HepG2 (cell line): Measurements from ENCODE around the gene RAD23A. TPM values are rescaled to one million over a fixed set of nuclear protein-coding genes. Genes with fewer than 3 reads are reported as not detected.

ENCODE experiments used
- ATF5 ChIP-seq: sonication (generic); formaldehyde crosslinking; IDR thresholded peaks from 2 replicates; pipeline ENCODE4 v1.4.0; 2020; ENCODE audit warnings: mild to moderate bottlenecking, low read depth, missing genetic modification reagents
- CHD4 ChIP-seq: fragments of 200-600 bp; sonication (generic); IDR thresholded peaks from 2 replicates; pipeline ENCODE4 v1.7.0; 2017; ENCODE audit warnings: mild to moderate bottlenecking, low read length, borderline replicate concordance
- EEA1 ChIP-seq: sonication (generic); formaldehyde crosslinking; IDR thresholded peaks from 2 replicates; pipeline ENCODE4 v1.5.1; 2020; ENCODE audit warnings: mild to moderate bottlenecking, missing genetic modification reagents, borderline replicate concordance
- EP300 ChIP-seq, 3 experiments: sonication (generic) in 1 of 3; formaldehyde crosslinking in 1 of 3; IDR thresholded peaks; 2 replicates each; pipeline versions ENCODE4 v1.5.1 to v1.6.1; 2011 to 2020; ENCODE audit warnings: low read depth in 2 of 3, low read length in 2 of 3, borderline replicate concordance in 1 of 3, improper control_type of control experiment in 1 of 3, mild to moderate bottlenecking in 1 of 3, missing genetic modification reagents in 1 of 3, moderate library complexity in 1 of 3
- KDM2A ChIP-seq: sonication (generic); formaldehyde crosslinking; IDR thresholded peaks from 2 replicates; pipeline ENCODE4 v1.4.0; 2020; ENCODE audit warnings: low read depth, missing genetic modification reagents, borderline replicate concordance
- MTA3 ChIP-seq: sonication (generic); formaldehyde crosslinking; IDR thresholded peaks from 2 replicates; pipeline ENCODE4 v1.4.0; 2020; ENCODE audit warnings: missing genetic modification reagents
- PHB2 ChIP-seq: fragments of 450-650 bp; IDR thresholded peaks from 2 replicates; pipeline ENCODE4 v1.6.1; 2018; ENCODE audit not compliant: partially characterized antibody
- SOX6 ChIP-seq, 2 experiments: fragments of 450-650 bp in 1 of 2; sonication (generic) in 1 of 2; formaldehyde crosslinking in 1 of 2; IDR thresholded peaks; 2 replicates each; pipeline versions ENCODE4 v1.4.0 to v1.6.1; 2017 to 2020; ENCODE audit warnings: antibody characterized with exemption in 1 of 2, mild to moderate bottlenecking in 1 of 2, missing genetic modification reagents in 1 of 2
- ZMYM3 ChIP-seq: sonication (generic); formaldehyde crosslinking; IDR thresholded peaks from 2 replicates; pipeline ENCODE4 v1.5.1; 2020; ENCODE audit warnings: mild to moderate bottlenecking, missing genetic modification reagents
- ZNF253 ChIP-seq: sonication (generic); formaldehyde crosslinking; IDR thresholded peaks from 2 replicates; pipeline ENCODE4 v1.8.0; 2022; ENCODE audit warnings: mild to moderate bottlenecking, missing genetic modification reagents, borderline replicate concordance
- ZNF589 ChIP-seq: sonication (generic); formaldehyde crosslinking; conservative IDR thresholded peaks from 2 replicates; pipeline ENCODE4 v1.8.0; 2022; ENCODE audit warnings: mild to moderate bottlenecking, moderate library complexity, missing genetic modification reagents
- ZNF646 ChIP-seq: sonication (generic); formaldehyde crosslinking; IDR thresholded peaks from 2 replicates; pipeline ENCODE4 v1.9.0; 2021; ENCODE audit warnings: mild to moderate bottlenecking, missing genetic modification reagents
- ZNF775 ChIP-seq: sonication (generic); formaldehyde crosslinking; IDR thresholded peaks from 2 replicates; pipeline ENCODE4 v1.4.0; 2020; ENCODE audit warnings: missing genetic modification reagents, mild to moderate bottlenecking, moderate library complexity, borderline replicate concordance
- ZNF83 ChIP-seq: sonication (generic); formaldehyde crosslinking; IDR thresholded peaks from 2 replicates; pipeline ENCODE4 v1.4.0; 2020; ENCODE audit warnings: missing genetic modification reagents, mild to moderate bottlenecking, borderline replicate concordance
- polyA plus RNA-seq, 8 experiments: library from polyadenylated mRNA; depleted of rRNA in 3 of 8; stranded (reverse) in 7 of 8; unstranded in 1 of 8; fragments of >200 nt; fragmentation: Illumina TruSeq in 4 of 8; extraction: Trizol in 4 of 8; gene quantifications; 2 replicates each; pipeline versions ENCODE4 v1.2.1 to v1.2.3, GENCODE V29; 2011 to 2016; ENCODE audit warnings: low read depth in 4 of 8, missing spikeins in 1 of 8, mixed read lengths in 1 of 8; ENCODE audit not compliant: insufficient read depth in 1 of 8
- total RNA-seq, 5 experiments: library from RNA; depleted of rRNA; stranded (reverse); fragments of >200 nt; fragmentation: Illumina TruSeq; extraction: Trizol; gene quantifications; 2 replicates each; pipeline ENCODE4 v1.2.3, GENCODE V29; 2016; ENCODE audit warnings: low read depth in 1 of 5
- TF ChIP-seq, protein P1 (sequence below): fragments of 450-650 bp; IDR thresholded peaks from 2 replicates; pipeline ENCODE4 v1.6.1; 2016
- TF ChIP-seq, protein P2 (sequence below): sonication (generic); formaldehyde crosslinking; IDR thresholded peaks from 2 replicates; pipeline ENCODE4 v1.4.0; 2020; ENCODE audit warnings: mild to moderate bottlenecking, missing genetic modification reagents

Gene RAD23A
- total and polyA plus RNA-seq, 2 of the 13 experiments (the other 11 are each of a cell fraction or from before 2014, with no cell fraction given), result 42.5 to 54.2 TPM

DNA sequence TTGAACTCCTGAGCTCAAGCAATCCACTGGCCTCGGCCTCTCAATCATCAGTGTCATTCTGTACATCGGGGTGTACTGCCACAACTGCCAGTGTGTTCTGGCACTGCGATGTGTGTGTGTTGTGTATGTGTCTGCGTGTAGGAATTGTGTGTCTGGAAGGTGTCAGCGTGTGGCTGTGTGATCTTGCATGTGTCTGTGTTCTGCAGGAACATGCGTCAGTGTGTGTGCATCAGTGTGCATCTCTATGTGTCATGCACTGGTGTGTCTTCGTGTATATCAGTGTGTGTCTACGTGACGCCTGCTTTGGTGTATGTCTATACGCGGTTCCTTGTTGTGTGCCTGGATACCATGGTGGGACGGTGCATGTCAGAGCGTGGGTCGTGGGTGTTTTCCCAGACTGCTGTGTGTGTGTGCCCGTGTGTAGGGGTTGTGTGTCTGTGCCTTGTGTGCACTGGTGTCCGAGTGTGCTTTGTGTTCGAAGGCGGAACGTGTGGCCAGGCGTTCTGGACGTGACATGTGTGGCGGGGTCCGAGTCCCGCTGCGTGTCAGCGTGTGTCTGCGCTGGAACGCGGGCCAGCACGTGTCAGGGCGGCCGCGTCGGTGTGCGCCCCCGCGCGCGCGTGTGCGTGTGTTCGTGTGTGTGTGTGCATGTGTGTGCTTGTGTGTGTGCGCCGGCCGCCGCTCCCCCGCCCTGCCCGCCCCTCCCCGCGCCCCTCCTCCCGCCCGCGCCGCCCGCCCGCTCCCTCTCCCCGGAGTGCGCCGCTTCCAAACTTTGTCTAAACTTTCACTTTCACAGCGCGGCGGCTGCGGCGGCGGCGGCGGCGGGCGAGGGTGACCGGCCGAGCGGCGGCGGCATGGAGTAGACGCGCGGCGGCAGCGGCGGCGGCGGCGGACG lies 49.3 kb downstream of the RAD23A start, which contains the start of gene NFIX (continued):
- TF ChIP-seq, protein P1, sequence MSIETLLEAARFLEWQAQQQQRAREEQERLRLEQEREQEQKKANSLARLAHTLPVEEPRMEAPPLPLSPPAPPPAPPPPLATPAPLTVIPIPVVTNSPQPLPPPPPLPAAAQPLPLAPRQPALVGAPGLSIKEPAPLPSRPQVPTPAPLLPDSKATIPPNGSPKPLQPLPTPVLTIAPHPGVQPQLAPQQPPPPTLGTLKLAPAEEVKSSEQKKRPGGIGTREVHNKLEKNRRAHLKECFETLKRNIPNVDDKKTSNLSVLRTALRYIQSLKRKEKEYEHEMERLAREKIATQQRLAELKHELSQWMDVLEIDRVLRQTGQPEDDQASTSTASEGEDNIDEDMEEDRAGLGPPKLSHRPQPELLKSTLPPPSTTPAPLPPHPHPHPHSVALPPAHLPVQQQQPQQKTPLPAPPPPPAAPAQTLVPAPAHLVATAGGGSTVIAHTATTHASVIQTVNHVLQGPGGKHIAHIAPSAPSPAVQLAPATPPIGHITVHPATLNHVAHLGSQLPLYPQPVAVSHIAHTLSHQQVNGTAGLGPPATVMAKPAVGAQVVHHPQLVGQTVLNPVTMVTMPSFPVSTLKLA, result peak; percentile 60
- TF ChIP-seq KDM2A, result peak; percentile 32; the same call in 1 of the 2 replicates
- no peak for TF ChIP-seq ZNF253
- no peak for TF ChIP-seq ZNF83
- TF ChIP-seq SOX6 (IDR thresholded peaks at IDR 0.05), result no peak
- TF ChIP-seq SOX6 (CRISPR knock-in tag; IDR thresholded peaks at IDR 0.05), result no peak
- no peak for TF ChIP-seq MTA3
- TF ChIP-seq, protein P2, sequence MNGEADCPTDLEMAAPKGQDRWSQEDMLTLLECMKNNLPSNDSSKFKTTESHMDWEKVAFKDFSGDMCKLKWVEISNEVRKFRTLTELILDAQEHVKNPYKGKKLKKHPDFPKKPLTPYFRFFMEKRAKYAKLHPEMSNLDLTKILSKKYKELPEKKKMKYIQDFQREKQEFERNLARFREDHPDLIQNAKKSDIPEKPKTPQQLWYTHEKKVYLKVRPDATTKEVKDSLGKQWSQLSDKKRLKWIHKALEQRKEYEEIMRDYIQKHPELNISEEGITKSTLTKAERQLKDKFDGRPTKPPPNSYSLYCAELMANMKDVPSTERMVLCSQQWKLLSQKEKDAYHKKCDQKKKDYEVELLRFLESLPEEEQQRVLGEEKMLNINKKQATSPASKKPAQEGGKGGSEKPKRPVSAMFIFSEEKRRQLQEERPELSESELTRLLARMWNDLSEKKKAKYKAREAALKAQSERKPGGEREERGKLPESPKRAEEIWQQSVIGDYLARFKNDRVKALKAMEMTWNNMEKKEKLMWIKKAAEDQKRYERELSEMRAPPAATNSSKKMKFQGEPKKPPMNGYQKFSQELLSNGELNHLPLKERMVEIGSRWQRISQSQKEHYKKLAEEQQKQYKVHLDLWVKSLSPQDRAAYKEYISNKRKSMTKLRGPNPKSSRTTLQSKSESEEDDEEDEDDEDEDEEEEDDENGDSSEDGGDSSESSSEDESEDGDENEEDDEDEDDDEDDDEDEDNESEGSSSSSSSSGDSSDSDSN, result peak; percentile 43; the same call in 1 of the 2 replicates
- TF ChIP-seq EEA1 (CRISPR knock-in tag), result no peak
- no peak for TF ChIP-seq ATF5
- no peak for TF ChIP-seq ZNF589 (CRISPR knock-in tag)
- no peak for TF ChIP-seq ZNF775 (CRISPR knock-in tag)
- TF ChIP-seq ZMYM3 (CRISPR knock-in tag), result no peak
- TF ChIP-seq EP300 (IDR thresholded peaks at IDR 0.05; ENCODE audit: low read depth in 2 of 2, low read length in 2 of 2), result no peak
- no peak for TF ChIP-seq EP300 (CRISPR knock-in tag; IDR thresholded peaks at IDR 0.05; ENCODE audit: borderline replicate concordance)
- no peak for TF ChIP-seq PHB2
- peak; percentile 98 for TF ChIP-seq ZNF646 (CRISPR knock-in tag)
- no peak for TF ChIP-seq CHD4
